GM21529 (cell line): ENCODE measurements around the gene NNMT.

Source experiments
- ATAC-seq: cut with Tn5 transposase; IDR thresholded peaks from one replicate; pipeline ENCODE4 v1.9.1; 2021; ENCODE audit not compliant: unreplicated experiment

Gene NNMT

GRCh38 chr11:114295676-114296604 is at the start of gene NNMT:
TSS of gene NNMT (plus strand) at chr11:114296399. CDS start at chr11:114296557, 158 bp downstream.
- ATAC-seq = no peak

DNA sequence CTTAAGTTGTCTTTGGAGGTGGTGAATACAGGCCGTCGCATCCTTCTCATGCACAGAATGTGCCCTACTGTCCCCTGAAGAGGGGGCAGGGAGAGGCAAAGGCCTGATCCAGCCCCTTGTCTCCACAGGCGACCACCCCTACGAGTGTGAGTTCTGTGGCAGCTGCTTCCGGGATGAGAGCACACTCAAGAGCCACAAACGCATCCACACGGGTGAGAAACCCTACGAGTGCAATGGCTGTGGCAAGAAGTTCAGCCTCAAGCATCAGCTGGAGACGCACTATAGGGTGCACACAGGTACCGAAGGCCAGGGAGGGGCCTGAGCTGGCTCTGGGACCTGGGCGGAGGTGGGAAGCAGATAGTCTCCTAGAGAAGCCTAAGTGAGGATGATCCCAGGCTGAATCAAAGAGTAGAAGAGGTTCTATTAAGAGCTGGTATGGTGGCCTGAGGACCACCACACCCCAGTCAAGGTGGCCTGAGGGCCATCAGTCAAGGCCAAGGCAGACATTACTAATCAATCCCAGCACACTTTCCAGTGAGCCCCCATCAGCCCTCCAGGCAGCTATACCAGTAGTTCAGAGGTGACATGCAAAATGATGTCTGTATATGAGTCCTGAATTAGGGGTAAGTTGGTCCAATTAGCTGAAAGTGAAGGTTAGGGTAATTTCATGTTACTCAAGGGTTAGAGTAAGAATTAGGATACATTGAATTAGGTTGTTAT is 49.0 kb upstream of the NNMT start:
- no peak for ATAC-seq

DNA sequence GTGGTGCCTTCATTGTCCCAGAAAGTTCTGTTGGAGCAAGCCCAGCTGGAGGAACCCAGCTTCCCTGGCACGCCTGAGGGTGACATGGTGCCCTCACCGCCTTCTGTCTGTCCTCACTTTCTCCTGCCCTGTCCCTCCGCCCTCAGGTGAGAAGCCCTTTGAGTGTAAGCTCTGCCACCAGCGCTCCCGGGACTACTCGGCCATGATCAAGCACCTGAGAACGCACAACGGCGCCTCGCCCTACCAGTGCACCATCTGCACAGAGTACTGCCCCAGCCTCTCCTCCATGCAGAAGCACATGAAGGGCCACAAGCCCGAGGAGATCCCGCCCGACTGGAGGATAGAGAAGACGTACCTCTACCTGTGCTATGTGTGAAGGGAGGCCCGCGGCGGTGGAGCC is 46.0 kb upstream of the NNMT start:
- no peak for ATAC-seq

GRCh38 chr11:114250993-114251814 is 45.0 kb upstream of the NNMT start:
- no peak for ATAC-seq

DNA sequence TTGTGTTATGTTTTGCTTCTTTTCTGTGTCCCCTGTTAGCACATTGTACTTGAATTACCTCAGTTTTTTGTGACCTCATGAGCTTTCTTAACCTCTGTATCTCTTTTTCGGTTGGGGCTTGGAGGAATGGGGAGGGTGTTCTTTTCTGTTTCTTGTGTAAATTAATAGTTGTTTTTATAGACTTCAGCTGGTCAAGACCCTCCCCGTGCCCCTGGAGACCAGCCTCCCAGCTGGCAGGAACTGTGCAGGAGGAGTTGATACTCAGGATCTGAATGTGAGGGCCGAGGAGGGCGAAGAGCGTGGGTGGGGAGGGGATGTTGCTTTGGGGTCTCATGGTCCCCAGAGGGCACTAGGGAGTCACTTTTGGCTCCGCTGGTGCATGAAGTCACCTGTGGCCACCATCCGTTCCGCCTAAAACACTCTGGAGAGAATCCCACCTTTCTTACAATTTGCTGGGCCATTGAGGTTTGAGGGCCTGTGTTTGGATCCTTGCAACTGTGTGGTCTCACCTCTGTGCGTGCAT is 44.3 kb upstream of the NNMT start:
- ATAC-seq = no peak

DNA sequence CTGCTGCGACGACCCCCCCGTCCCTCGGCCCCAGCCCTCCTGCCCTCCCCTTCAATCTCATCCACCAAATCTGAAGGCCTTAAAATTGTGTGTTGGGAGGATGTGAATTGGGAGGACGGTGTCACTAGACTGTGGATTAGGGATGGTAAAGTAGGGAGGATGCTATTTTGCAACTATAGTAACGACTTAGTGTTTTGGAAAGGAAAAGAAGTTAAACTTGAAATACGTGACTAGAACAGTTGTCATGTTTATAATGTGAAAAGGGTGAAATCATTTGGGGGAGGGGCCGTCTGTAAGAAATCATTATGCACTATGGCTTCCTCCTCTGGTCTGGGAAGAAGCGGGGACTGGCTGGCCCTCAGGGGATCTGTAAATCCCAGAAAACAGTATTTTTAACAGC is 43.4 kb upstream of the NNMT start:
- no peak for ATAC-seq

GRCh38 chr11:114253771-114254170 is 42.4 kb upstream of the NNMT start:
- no peak for ATAC-seq

DNA sequence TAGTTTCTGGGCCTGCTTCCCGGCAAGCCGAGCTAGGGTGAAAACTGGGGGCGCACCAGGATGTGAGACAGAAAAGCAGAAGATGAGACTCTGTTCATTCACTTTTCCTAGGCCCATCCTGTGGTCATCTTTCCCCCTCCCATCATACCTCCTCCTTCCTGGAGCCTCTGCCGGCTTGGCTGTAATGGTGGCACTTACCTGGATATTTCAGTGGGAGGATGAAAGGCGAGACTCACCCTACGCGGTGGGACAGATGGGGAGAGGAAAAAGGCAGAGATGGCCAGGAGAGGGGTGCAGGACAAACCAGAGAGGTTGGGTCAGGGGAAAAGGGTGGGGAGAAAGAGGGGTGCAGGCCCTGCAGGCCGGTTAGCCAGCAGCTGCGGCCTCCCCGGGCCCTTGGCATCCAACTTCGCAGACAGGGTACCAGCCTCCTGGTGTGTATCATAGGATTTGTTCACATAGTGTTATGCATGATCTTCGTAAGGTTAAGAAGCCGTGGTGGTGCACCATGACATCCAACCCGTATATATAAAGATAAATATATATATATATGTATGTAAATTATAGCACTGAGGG is 41.5 kb upstream of the NNMT start:
- no peak for ATAC-seq

DNA sequence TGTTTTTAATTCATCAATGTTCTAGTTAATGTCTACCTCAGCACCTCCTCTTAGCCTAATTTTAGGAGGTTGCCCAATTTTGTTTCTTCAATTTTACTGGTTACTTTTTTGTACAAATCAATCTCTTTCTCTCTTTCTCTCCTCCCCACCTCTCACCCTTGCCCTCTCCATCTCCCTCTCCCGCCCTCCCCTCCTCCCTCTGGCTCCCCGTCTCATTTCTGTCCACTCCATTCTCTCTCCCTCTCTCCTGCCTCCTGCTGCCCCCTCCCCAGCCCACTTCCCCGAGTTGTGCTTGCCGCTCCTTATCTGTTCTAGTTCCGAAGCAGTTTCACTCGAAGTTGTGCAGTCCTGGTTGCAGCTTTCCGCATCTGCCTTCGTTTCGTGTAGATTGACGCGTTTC is 40.9 kb upstream of the NNMT start:
- no peak for ATAC-seq

- no peak for ATAC-seq
Measured at GRCh38 chr11:114256176-114256966, 39.8 kb upstream of the NNMT start.

GRCh38 chr11:114256967-114257286 is 39.3 kb upstream of the NNMT start:
- ATAC-seq = no peak

DNA sequence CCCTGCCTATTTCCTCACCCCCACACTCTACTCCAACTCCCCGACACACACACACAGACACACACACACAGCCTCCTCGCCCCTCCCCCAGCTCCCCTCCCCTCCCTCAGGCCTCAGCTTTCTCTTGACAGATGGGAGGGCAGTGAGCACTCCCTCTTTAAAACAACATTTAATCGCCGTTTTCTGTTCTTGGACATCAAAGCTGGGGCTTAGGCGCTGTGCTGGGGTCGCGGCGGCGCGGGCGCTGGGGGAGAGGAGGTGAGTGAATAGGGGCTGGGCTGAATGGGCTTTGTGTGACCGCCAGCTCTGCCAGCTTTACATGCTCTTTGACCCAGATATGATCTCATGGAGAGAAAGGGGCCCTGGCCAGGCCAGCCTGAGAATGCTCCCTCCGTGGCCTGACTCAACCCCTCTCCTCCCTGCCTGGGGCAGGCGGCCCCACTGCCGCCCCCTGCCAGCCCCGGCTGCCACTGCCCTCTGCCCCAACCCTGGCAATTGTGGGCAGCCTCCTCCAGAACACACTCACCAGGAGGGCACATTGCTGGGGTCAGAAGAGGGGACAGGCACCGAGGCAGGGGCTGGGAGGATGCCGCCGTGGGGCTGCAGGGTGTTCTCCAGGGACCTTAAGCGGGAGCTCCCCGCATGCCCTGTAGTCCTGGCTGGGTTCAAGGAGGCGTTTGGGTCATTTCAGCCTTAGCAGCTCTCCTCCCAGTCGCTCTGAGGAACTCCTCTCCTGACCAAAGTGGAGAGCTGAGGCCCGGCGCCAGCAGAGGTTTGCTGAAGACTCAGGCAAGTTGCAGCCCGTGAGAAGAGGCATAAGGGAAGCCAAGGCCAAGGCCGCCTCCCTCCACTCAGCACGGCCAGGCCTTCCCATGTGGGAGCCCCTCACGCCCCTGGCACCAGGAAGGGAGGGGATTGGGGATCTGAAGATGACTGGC is 38.3 kb upstream of the NNMT start:
- no peak for ATAC-seq

- ATAC-seq = no peak
Measured at GRCh38 chr11:114258696-114259095, 37.5 kb upstream of the NNMT start.

- ATAC-seq = no peak
Measured at GRCh38 chr11:114259124-114259526, 37.1 kb upstream of the NNMT start.

- no peak for ATAC-seq
Measured at GRCh38 chr11:114259551-114259983, 36.6 kb upstream of the NNMT start.

DNA sequence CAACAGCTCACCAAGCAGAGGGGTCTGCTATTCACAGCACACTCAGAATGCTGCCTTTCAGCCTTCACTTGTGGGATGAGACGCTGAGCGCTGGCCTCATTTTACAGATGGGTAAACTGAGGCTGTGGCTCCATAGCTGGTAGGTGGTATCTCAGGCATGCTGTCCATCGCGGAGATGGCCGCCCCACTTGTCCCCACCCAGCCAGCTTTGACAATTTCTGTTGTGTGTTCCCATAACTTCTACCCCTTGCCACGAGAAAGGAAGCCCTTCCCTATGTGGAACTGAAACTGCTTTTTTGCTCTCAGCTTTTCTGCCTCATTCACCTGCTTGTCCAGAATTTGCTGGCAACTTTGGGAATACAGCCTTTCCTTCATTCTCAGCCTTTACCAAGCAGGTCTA is 36.1 kb upstream of the NNMT start:
- no peak for ATAC-seq

GRCh38 chr11:114260483-114260882 is 35.7 kb upstream of the NNMT start:
- no peak for ATAC-seq

DNA sequence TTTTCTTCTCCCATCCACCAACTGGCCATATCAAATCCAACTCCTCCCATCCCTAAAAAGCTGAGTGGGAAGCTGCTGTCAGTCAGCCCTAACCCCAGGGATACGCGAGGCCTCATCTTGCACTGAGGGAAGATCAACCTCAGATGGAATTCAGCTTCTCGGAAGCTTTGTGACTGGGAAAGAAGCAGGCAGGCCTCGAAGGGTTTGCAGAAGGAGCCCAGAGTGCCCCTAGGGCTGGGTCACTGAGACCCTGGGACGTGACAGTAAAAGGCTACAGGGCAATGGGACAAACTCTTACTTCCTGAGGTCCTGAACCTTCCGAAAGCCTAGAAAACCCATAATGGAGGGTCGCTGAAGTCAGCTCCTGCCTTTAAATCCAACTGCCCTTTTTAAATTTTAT is 34.4 kb upstream of the NNMT start:
- ATAC-seq = no peak
